GM10266 (cell line): ENCODE results near the gene RPS13.
"Not testable (repeated sequence)": the region's sequence is repeated elsewhere in the genome, so short reads cannot be mapped to it uniquely, and the experiment has no call there.

Source experiments
- DNase-seq: peaks from one replicate; pipeline ENCODE4 v3.0.0; 2012; ENCODE audit errors: extremely low spot score
- TF ChIP-seq, protein P1 (sequence below): IDR thresholded peaks from 2 replicates; pipeline ENCODE4 v1.5.1; 2012; ENCODE audit warnings: mild to moderate bottlenecking, low read depth; ENCODE audit not compliant: control insufficient read depth, insufficient read depth; ENCODE audit errors: missing control alignments

RPS13 gene

DNA sequence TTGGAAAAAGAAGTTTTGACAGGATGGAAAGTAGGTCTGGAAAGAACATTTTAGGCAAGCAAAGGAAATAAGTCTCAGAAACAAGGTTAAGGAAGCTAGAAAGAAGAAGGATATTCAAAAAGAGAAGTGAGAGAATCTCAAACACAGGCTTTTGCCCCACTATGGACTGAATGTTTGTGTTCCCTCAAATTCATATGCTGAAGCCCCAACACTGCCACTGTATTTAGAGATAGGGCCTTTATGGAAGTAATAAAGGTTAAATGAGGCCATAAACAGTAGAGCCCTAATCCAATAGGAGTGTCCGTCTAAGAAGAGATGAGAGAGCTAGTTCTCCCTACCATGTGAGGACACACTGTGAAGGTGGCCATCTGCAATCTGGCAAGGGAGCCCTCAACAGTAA is 20.6 kb upstream of the RPS13 start:
- no peak for DNase-seq
- TF ChIP-seq, protein P1, sequence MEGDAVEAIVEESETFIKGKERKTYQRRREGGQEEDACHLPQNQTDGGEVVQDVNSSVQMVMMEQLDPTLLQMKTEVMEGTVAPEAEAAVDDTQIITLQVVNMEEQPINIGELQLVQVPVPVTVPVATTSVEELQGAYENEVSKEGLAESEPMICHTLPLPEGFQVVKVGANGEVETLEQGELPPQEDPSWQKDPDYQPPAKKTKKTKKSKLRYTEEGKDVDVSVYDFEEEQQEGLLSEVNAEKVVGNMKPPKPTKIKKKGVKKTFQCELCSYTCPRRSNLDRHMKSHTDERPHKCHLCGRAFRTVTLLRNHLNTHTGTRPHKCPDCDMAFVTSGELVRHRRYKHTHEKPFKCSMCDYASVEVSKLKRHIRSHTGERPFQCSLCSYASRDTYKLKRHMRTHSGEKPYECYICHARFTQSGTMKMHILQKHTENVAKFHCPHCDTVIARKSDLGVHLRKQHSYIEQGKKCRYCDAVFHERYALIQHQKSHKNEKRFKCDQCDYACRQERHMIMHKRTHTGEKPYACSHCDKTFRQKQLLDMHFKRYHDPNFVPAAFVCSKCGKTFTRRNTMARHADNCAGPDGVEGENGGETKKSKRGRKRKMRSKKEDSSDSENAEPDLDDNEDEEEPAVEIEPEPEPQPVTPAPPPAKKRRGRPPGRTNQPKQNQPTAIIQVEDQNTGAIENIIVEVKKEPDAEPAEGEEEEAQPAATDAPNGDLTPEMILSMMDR = no peak

DNA sequence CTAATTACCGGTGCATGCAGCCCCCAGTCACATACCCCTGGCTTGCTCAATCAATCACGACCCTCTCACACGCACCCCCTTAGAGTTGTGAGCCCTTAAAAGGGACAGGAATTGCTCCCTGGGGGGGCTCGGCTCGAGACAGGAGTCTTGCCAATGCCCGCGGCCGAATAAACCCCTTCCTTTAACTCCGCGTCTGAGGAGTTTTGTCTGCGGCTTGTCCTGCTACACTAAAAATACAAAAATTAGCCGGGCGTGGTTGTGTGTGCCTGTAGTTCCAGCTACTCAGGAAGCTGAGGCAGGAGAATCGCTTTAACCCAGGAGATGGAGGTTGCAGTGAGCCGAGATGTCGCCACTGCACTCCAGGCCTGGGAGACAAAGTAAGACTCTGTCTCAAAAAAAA is 8.5 kb upstream of the RPS13 start:
- not testable (repeated sequence) for DNase-seq

DNA sequence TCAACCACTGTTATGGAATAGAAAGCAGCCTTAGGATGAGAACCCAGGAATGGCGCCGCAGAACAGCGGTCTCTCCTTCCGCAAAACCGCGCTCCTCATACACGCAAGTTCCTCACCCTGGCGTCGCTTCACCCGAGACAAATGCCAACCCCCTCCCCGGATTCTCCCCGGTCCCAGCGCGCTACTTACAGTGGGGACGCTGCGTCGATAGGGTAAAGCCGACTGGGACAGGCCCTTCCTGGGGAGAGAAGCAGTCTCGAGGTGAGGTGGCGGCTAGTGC is 287 bp downstream of the RPS13 start:
- DNase-seq = no peak
- TF ChIP-seq, protein P1 = no peak

DNA sequence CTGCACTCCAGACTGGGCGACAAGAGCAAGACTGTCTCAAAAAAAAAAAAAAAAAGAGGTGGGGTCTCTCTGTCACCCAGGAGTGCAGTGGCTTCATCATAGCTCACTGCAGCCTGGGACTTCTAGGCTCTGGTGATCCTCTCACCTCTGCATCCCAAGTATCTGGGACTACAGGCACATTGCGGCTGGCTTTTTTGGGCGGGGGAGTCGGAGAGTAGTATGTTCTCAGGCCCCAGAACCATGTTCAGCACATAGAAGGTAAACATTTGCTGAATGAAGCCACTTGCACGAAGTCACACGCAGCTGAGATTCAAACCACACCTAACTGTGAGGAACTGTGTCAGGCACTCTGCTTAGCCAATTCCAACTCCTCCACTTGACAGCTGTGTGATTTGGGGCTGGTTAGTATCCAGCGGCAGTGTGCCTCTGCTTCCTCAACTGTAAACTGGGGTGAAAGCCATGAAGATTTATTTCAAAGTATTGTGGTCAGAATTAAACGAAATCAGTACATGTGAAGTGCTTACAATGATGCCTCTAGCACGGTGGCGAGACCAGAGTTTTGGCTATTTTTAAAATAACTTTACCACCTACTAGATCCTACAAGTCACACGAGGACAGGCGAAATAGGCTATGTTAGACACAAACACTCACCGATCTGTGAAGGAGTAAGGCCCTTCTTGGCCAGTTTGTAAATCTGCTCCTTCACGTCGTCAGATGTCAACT is 789 bp downstream of the RPS13 start:
- TF ChIP-seq, protein P1 = no peak
- no peak for DNase-seq

GRCh38 chr11:17075506-17075905 is 2.0 kb downstream of the RPS13 start:
- DNase-seq = no peak

DNA sequence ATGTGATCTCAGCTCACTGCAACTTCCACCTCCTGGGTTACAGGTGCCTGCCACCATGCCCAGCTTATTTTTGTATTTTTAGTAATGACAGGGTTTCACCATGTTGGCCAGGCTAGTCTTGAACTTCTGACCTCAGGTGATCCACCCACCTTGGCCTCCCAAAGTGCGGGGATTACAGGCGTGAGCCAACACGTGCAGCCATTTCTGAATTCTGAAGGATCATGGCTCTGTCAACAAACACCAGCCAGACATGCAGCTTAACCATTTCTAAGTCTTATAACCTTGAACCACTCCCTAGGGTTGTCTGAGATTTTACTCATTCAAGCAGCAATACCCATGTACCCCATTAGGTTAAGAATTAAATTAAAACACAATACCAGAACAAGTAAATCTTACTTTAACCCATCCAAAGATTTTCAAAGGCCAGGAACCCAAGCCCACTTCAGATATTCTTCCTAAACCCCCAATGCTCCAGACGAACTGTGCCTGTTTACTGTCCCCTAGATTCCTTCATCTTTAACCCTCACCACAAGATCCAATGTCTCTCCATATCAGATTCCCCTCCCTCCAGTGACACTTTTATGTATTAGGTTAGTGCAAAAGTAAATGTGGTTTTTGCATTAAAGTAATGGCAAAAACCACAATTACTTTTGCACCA is 4.0 kb downstream of the RPS13 start:
- no peak for DNase-seq
- TF ChIP-seq, protein P1 = no peak

More at GRCh38 chr11:17075506-17075905, 2.0 kb downstream of the RPS13 start:
- TF ChIP-seq, protein P1 = no peak

DNA sequence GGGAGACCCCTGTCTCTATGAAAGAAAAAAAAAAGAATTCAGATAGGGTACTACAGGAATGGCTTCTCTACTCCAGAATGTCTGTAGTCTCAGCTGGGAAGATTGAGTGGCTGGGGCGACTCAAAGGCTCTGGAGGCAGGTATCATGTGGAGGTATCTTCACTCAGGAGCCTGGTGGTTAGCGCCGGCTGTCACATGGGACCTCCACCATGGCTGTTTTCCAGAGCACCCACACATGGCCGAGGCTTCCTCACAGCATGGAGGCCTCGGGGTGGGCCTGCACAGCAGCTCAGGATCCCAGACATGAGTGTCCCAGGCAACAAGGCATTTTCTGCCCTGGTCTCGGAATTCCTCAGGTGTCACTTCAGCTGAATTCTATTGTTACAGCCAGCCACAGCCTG is 10.1 kb downstream of the RPS13 start:
- TF ChIP-seq, protein P1 = no peak
- no peak for DNase-seq
